HL-60/S4 (cell line): ENCODE results near the gene WHRN.

Experiments
- in situ Hi-C: fragments of 300-500 bp; cut with MboI; formaldehyde crosslinking; loops from 2 replicates; pipeline ENCODE4 v1.14.3; 2022; ENCODE audit warnings: low sequenced_read_pairs

The WHRN gene

GRCh38 chr9:114493521-114494184, 11.6 kb downstream of the WHRN start:
- in situ Hi-C loops: no loop called here

- in situ Hi-C loops: no loop called here
These were observed 12.3 kb downstream of the WHRN start for GRCh38 chr9:114492991-114493390.

GRCh38 chr9:114491430-114492003, 13.8 kb downstream of the WHRN start:
- in situ Hi-C loops: no loop called here

GRCh38 chr9:114489928-114490327, 15.3 kb downstream of the WHRN start:
- in situ Hi-C loops: no loop called here

- in situ Hi-C loops: no loop called here
These were observed 16.7 kb downstream of the WHRN start for GRCh38 chr9:114488398-114489129.

GRCh38 chr9:114487607-114488300, 17.5 kb downstream of the WHRN start:
- in situ Hi-C loops: no loop called here

GRCh38 chr9:114486205-114486963, 18.9 kb downstream of the WHRN start:
- in situ Hi-C loops: no loop called here

GRCh38 chr9:114484854-114485443, 20.3 kb downstream of the WHRN start:
- in situ Hi-C loops: no loop called here

- in situ Hi-C loops: no loop called here
These were observed 20.9 kb downstream of the WHRN start for GRCh38 chr9:114484215-114484853.

- in situ Hi-C loops: no loop called here
These were observed 21.8 kb downstream of the WHRN start for GRCh38 chr9:114483499-114483898.

- in situ Hi-C loops: no loop called here
These were observed 22.7 kb downstream of the WHRN start for GRCh38 chr9:114482593-114482992.

GRCh38 chr9:114481789-114482188, 23.5 kb downstream of the WHRN start:
- in situ Hi-C loops: no loop called here

- in situ Hi-C loops: no loop called here
These were observed 24.4 kb downstream of the WHRN start for GRCh38 chr9:114480746-114481435.

- in situ Hi-C loops: no loop called here
These were observed 26.4 kb downstream of the WHRN start for GRCh38 chr9:114478871-114479270.

GRCh38 chr9:114478459-114478858, 26.8 kb downstream of the WHRN start:
- in situ Hi-C loops: no loop called here

GRCh38 chr9:114477642-114478041, 27.6 kb downstream of the WHRN start:
- in situ Hi-C loops: no loop called here

- in situ Hi-C loops: no loop called here
These were observed 28.3 kb downstream of the WHRN start for GRCh38 chr9:114476891-114477469.

- in situ Hi-C loops: no loop called here
These were observed 29.7 kb downstream of the WHRN start for GRCh38 chr9:114475412-114476135.
